ENCODE measurements around the gene C5AR2. TPM values are rescaled to one million over a fixed set of nuclear protein-coding genes. Genes with fewer than 3 reads are reported as not detected.

C5AR2 gene
- total and polyA plus RNA-seq, 4 donors: 0.61 to 2.8 (median 1.8) TPM

- no peak overlapping the region for H3K27ac ChIP-seq (ENCODE audit: low read depth in 1 of 2, low read length in 2 of 2)
- 83% methylated on average over 10 of the region's 10 CpGs for WGBS
- TF ChIP-seq FOXA1 (IDR thresholded peaks at IDR 0.05) (no peak), JUND (IDR thresholded peaks at IDR 0.05) (no peak), ZBTB33 (IDR thresholded peaks at IDR 0.05) (no peak)
Measured at GRCh38 chr19:47339196-47339880, 7.4 kb downstream of the C5AR2 start.

GRCh38 chr19:47340477-47341208 lies 8.7 kb downstream of the C5AR2 start:
- 95% methylated on average over 29 of the region's 29 CpGs for WGBS
- Histone ChIP-seq H3K9me3 (ENCODE audit: control insufficient read depth in 4 of 4, low read length in 3 of 4) (no peaks in the 10 kb centered on the region), H3K4me1 (ENCODE audit: control insufficient read depth in 4 of 4, insufficient read depth in 4 of 4, low read length in 3 of 4) (no peaks in the 10 kb centered on the region), H3K36me3 (ENCODE audit: control insufficient read depth in 4 of 4, insufficient read depth in 3 of 4, low read depth in 1 of 4, low read length in 3 of 4) (no peaks in the 10 kb centered on the region), H3K27ac (ENCODE audit: low read depth in 1 of 2, low read length in 2 of 2) (no peak overlapping the region), H3K4me3 (ENCODE audit: low read depth in 1 of 3, low read length in 3 of 3) (no peak overlapping the region), H3K27me3 (ENCODE audit: control insufficient read depth in 4 of 4, insufficient read depth in 4 of 4, low read length in 3 of 4) (no peaks in the 10 kb centered on the region), H3K9ac (ENCODE audit: low read depth in 1 of 2, low read length in 2 of 2) (no peak overlapping the region)
- TF ChIP-seq CTCF (IDR thresholded peaks at IDR 0.05; ENCODE audit: low read depth, low read length, missing input control) (no peak), RAD21 (IDR thresholded peaks at IDR 0.05) (no peak), FOXA1 (IDR thresholded peaks at IDR 0.05) (no peak), JUND (IDR thresholded peaks at IDR 0.05) (no peak), MAX (IDR thresholded peaks at IDR 0.05) (no peak), YY1 (IDR thresholded peaks at IDR 0.05) (no peak), GABPA (IDR thresholded peaks at IDR 0.05 in 1 of 2, conservative IDR thresholded peaks at IDR 0.05 in 1 of 2) (no peak), ZBTB33 (IDR thresholded peaks at IDR 0.05) (no peak), SP1 (IDR thresholded peaks at IDR 0.05) (no peak), ATF3 (IDR thresholded peaks at IDR 0.05) (no peak), HNF4A (conservative IDR thresholded peaks at IDR 0.05) (no peak), HNF4G (IDR thresholded peaks at IDR 0.05) (no peak), EGR1 (IDR thresholded peaks at IDR 0.05; ENCODE audit: low read depth in 2 of 2) (no peak), NR2F2 (IDR thresholded peaks at IDR 0.05) (no peak), TAF1 (conservative IDR thresholded peaks at IDR 0.05) (no peak), RXRA (IDR thresholded peaks at IDR 0.05) (no peak), REST (IDR thresholded peaks at IDR 0.05) (no peak), FOXA2 (IDR thresholded peaks at IDR 0.05) (no peak)
- no peak for DNase-seq (ENCODE audit: low spot score)

More at GRCh38 chr19:47339196-47339880, 7.4 kb downstream of the C5AR2 start:
- Histone ChIP-seq H3K27me3 (ENCODE audit: control insufficient read depth in 4 of 4, insufficient read depth in 4 of 4, low read length in 3 of 4) (no peaks in the 10 kb centered on the region), H3K4me3 (ENCODE audit: low read depth in 1 of 3, low read length in 3 of 3) (no peak overlapping the region), H3K36me3 (ENCODE audit: control insufficient read depth in 4 of 4, insufficient read depth in 3 of 4, low read depth in 1 of 4, low read length in 3 of 4) (no peaks in the 10 kb centered on the region), H3K9ac (ENCODE audit: low read depth in 1 of 2, low read length in 2 of 2) (no peak overlapping the region), H3K9me3 (ENCODE audit: control insufficient read depth in 4 of 4, low read length in 3 of 4) (no peaks in the 10 kb centered on the region), H3K4me1 (ENCODE audit: control insufficient read depth in 4 of 4, insufficient read depth in 4 of 4, low read length in 3 of 4) (no peaks in the 10 kb centered on the region)
- no peak for DNase-seq (ENCODE audit: low spot score)

All from liver (tissue), 9 donors.